NCI-H524 treated with DMSO at 0.1 percent for 48 hours (cell line): ENCODE measurements around the gene ST6GALNAC5.
A peak's percentile ranks its signal among the peaks of the same experiment; 100 is the strongest.
"Not testable (repeated sequence)": the region's sequence is repeated elsewhere in the genome, so short reads cannot be mapped to it uniquely, and the experiment has no call there.

Source experiments
- DNase-seq: peaks from one replicate; lab custom pipeline; 2025; lab: John Stamatoyannopoulos, UW

ST6GALNAC5 gene

DNA sequence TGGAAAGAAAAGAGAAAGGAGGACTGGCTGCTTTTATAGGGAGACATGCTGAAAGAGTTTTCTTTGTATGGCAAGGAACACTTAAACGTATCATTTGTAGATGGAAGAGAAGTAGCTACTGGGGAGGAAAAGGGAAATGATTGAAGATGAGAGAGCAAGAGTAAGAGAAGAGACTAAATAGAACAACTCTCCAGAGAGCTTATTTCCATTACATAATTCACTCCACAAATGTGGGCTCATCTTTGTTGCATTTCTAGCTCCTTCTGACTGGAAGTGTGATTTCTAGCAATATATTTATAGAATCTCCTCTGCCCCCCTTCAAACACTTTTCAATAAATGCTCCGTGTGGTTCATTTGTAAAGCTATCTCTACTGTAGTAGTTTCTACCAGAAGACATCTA, 71.0 kb downstream of the ST6GALNAC5 start:
- DNase-seq: no peak

DNA sequence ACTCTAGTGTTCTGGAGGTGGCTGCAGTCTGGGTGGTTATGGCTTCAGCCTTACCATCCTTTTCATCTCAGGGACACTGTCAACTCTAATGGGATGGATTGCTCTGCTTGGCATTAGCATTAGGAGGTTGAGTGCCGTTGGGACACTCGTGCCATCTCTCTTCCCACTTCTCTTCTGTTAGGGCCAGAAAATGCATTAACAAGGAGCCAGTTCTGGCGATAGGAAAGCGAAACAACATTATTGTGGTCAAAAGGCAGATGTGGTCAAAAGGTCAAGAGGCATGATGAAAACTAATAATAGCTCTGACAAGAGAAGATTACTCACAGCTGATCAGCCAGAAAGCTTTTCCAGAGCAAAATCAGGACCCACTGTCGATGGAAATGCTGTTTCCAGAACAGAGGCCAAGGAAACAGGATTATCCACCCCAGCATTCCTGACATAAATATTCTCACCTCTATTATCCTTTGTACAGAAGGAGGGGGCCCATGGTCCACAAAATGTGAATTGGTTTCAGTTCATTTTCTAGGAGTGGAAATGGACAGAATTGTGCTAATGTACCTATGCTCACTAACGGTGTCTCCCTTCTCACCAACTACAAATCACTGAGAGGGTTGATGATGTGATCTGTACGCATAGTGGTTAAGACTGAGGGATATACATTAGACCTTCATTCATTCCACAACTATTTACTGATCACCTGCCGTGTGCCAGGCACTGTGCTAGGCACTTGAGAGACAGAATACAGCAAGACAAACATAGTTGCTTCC, 72.0 kb downstream of the ST6GALNAC5 start:
- no peak for DNase-seq

GRCh38 chr1:76939817-76940216, 72.5 kb downstream of the ST6GALNAC5 start:
- no peak for DNase-seq

DNA sequence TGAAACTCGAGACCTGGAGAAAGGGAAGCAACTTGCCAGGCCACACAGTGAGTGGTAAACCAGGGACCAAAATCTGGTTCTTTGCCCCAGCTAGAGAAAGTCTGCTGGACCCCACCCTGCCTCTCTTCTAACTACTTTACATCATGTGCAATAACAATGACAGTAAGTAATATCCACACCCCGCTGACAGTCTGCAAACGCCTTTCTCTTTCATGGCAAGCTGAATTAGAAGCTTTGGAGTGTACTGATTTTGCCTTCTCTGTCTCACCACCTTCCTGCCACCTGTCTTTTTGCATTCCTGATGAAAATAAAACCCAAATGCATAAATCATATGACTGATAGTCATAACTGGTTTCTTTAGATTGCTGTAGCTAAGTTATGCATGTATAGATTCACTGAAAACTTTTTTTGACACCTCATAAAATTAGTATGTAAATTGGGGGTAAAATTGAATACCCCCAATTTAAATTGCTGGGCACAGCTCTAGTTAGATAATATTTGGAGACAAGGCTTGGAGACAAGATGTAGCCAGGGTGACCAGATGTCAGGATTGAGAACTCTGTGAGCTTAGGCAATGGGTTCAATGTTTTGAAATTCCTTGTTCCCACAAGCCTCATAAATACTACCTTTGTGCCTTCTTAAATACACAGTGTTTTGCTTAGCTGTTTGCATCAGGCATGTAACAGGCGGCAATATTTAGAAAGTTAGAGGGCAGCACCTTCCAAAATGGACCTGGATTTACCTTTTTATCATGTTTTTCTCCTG, 73.5 kb downstream of the ST6GALNAC5 start:
- DNase-seq: no peak

DNA sequence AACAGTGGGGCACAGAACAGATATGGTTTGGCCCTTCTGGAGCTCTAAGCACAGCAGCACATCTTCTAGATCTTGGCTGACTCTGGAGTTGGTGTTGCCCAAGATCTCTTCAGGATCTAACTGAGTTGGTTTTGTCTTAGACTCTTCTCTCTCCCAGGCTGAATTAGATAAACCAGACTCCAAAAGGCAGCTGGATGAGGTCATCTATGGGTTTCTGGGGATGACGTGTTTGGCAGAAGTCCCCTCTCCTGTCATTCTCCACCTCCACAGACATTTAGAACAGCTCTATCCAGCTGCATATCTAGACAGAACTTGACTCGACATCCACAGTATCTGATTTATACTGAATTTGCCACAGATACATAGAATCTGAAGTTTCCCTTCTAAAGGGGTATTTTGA, 75.3 kb downstream of the ST6GALNAC5 start:
- no peak for DNase-seq

DNA sequence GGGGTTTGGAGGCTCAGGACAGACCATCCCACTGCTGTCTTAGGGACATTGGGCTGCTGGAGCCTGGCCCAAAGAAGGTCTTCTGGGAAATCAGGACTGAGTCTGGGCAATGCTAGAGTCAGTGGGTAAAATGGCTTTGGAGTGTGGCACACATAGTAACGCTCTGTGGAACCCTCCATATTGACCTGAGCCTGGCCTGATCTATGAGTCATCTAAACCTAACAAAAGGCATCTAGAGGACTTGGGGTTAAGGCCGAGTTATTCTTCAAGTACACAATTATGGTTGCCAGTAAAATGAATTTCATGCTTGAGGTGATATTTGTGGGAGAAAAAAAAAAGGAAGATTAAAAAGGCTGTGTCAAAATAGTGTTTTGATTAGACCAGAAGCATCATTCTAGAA, 77.7 kb downstream of the ST6GALNAC5 start:
- no peak for DNase-seq

DNA sequence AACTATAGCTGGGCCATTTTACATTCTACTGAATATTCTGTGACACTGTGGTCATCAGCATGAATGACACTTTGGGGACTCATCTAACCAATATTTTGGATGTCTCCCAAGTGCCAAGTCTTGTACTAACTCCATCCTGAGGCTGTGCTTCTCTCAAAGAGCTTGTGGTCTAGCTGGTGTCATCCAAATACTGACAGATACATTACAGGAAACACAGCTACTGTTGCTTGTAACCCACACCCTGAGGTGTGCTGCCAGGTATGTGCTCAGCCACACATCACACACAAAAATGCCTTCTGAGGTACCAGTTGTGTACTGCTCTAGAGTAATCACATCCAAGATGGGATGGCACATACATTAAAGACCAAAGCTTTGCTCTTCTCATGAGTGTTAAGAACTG, 81.6 kb downstream of the ST6GALNAC5 start:
- DNase-seq: no peak

DNA sequence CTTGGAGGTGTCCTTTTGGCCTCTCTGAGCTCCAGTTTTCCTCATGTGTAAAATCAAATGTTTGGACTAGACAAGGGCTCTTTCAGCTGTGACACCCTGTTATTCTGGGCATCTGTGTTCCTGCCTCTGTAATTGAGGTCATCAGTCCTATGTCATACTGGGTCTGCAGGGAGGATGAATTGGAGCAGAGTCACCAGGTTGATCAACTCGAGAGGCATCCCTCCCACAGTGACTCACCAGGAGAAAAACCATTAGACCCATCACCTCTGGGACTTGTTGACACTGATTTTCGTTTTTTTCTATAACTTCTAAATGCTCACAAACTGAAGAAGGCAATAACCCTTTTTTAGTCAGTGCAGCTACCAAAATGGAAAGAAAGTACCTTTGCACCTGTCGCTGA, 82.2 kb downstream of the ST6GALNAC5 start:
- no peak for DNase-seq

- no peak for DNase-seq
Observed at GRCh38 chr1:76950306-76950705, 83.0 kb downstream of the ST6GALNAC5 start.

- no peak for DNase-seq
Observed at GRCh38 chr1:76951153-76951552, 83.9 kb downstream of the ST6GALNAC5 start.

DNA sequence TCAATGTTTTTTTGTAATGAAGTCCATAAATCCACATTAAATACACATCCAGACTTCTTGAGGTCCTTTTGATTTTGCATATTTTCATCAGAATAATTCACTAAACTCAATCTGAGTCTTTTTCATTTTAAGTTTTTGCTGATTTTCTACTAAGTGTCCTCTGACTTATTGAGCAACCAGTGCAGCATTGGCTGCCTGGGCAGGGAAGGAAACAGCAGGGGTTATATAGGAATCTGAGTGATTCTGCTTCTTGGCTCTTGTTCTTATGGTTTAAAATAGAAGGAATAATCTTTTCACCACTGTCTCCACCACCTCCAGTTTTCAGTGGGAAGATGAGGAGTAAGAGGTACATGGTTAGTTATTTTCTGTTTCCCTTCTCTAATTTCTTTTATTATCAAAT, 88.4 kb downstream of the ST6GALNAC5 start:
- DNase-seq: no peak

DNA sequence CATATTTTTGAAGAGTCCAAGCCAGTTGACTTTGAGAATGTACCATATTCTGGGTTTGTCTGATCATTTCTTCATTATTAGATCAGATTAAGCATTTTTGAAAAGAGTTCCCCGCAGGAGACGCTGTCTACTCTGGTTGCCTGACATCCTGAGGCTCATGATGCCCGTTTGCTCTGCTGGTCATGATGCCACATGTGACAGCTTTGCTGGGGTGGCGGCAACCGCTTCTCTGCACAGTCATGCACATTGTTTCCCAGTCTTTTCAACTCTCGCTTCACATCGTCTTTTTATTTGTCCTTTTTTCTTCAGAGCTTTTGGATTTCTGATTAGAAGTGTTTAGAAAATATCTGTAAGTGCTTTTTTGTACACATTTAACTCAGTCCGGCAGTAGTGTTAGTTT, 90.7 kb downstream of the ST6GALNAC5 start:
- DNase-seq: no peak

- no peak for DNase-seq
Observed at GRCh38 chr1:76958828-76959227, 91.5 kb downstream of the ST6GALNAC5 start.

- DNase-seq: no peak
Observed at GRCh38 chr1:76959556-76959955, 92.3 kb downstream of the ST6GALNAC5 start.

DNA sequence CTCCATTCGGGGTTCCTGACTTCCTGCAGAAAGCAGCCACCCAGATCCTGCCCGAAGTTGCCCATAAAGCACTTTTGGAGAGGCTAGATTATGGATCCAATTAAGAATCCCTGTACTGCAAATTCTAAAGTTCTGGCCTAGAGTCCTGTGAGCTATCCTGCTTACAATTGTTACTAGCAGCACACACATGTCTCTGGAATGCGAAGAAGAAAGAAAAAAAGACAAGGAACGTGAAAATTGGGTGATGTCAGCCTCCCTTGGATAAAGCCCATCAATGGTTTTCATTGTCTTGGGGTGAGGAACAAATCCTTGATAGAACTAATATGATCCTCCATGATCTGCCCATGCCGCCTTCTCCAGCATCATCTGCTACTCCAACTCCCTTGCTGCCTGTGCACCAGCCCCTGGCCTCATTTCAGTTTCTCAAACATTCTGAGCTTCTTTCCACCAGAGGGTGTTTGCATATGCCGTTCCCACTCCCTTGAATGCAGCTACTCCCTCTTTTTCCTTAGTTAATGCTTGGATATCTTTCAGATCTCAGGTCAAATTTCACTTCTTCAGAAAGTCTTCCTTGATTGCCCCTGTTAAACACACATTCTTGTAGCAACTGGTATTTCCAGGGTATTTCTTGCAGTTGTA, 94.0 kb downstream of the ST6GALNAC5 start:
- DNase-seq: no peak

DNA sequence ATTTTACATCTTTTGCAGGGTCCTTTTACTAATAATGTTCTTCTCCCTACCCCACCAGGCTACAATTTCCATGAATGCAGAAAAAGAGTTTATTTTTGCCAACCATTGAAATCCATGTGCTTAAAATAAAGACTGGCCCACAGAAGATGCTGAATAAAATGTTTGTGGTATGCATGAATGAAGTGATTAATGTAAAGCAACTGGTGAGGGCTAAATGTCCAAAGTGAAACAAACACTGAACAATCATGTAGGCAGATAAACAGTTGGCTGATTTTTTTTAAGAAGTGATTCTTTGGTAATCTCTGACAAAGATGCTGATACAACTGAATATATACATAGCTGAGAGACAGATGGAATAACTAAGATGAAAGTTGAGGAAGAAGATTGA, 94.5 kb downstream of the ST6GALNAC5 start:
- DNase-seq: no peak

DNA sequence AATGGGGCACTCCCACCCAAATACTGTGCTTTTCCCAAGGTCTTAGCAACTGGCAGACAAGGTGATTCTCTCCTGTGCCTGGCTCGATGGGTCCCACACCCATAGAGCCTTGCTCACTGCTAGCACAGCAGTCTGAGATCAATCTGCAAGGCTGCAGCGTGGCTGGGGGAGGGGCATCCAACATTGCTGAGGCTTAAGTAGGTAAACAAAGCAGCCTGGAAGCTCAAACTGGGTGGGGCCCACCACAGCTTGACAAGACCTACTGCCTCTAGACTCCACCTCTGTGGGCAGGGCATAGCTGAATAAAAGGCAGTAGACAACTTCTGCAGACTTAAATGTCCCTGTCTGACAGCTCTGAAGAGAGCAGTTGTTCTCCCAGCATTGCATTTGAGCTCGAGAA, 114.0 kb downstream of the ST6GALNAC5 start:
- DNase-seq: not testable (repeated sequence)

DNA sequence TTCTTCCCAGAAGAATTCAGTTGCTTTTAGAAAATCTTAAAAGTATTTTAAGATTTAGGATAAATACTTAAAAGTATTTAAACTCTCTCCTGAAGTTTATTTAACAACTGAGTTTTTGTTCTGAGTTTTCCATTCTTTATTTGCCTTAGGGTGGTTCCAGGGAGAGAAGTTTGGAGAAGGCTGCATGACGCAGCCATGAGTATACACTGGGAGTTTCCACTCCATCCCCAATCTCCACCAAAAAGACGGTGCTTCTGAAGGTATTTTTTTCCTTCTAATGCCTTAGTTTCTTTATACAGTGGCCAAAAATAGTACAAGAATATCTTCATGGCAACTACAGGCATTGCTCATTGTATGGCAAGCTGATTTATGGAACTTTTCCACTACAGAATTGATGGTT, 122.7 kb downstream of the ST6GALNAC5 start:
- DNase-seq: no peak

DNA sequence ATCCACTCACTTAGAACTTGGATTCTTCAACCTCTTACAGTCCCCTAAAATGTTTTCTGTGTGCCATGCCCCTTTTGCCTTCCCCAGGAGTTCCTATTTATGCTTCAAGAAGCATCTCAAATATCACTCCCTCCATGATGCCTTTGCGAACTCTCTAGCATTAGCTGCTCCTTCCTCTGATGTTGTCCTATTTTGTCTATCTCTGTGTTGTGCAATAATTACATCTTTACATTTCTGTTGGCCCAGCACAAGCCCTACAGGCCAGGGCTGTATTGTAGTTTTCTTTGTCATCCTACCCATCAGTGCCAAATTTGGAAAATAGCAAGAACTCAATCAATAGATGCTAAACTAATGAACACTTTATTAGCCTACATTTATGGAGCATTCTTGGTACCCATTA, 125.8 kb downstream of the ST6GALNAC5 start:
- no peak for DNase-seq

DNA sequence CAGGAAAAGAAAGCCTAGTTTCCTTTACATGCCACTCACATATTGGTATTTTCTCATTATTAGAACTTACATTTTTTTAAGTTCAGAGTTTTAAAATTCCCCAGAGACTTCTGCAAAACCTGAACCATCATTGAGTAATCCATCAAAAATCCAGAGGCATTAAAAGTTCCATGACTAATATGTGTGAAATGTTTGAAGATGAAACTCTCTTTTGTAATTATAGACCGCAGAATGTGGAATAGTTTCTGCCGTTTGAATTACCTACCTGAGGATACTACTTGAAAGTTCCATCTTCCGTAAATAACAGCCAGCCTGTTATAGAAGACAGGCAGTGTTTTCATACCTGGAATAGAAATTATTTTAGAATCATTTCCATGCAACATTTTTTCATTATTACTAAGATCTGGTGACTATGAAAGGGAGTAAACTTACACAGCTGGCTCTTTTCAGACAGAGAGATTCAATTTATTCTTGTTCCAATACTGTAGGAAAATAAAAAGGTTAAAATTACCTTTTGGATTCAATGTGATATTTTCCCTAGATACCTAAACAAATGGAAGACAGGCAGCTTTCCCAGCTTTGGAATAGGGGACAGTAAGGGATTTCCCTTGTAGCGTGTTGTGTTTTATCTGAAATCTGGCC, 131.4 kb downstream of the ST6GALNAC5 start:
- no peak for DNase-seq

DNA sequence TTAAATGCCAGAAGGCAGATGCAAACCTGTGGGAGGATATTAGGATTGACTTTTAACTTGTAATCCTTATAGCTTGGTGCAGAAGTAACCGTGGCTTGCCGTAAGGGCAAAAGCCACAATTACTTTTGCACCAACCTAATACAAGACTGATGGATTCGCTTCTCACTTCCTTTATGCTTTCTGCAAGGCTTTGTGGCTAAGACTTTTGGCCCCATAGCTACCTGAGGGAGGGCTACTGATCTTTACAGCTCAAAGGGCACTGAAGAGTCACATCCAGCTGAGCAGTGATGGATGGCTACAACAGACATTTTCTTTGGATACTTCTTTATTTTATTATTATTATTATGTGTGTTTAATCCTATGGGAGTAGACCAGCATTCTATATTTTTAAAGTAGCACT, 140.4 kb downstream of the ST6GALNAC5 start:
- no peak for DNase-seq

DNA sequence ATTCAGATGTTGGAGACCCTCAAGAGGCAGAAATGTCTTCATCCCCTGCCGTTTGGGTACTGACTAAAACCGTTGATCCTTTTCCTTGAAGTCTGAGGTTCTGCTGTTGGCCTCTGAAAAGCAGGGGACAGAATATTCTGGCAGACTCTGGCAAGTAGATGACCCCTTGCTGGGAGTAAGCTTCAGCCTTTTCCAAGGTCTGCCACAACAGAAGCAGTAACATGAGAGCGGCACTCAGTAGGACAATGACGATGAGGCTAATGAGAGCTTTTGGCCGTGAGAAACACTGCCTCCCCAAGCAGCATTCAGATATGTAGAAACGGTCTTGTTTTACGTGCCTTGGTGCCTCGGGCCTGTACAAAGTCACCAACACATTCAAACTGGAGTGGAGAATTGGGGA, 143.7 kb downstream of the ST6GALNAC5 start:
- no peak for DNase-seq

- DNase-seq: peak; percentile 11
Observed at GRCh38 chr1:77012066-77012465, 144.8 kb downstream of the ST6GALNAC5 start.
